H1 (cell line): ENCODE data around the gene DNLZ. TPM values are rescaled to one million over a fixed set of nuclear protein-coding genes. Genes with fewer than 3 reads are reported as not detected.

Experiments
- CTCF ChIA-PET: fragments of 300-600 bp; sonication (Branson Sonifier 250); formaldehyde crosslinking; loops from one replicate; lab custom pipeline; 2021; ENCODE audit not compliant: partially characterized antibody; lab: Charles Lee
- POLR2A ChIA-PET: fragments of 300-600 bp; sonication (Branson Sonifier 250); formaldehyde crosslinking; loops from one replicate; lab custom pipeline; 2021; ENCODE audit warnings: inconsistent platforms; ENCODE audit not compliant: partially characterized antibody; lab: Charles Lee
- DNase-seq, 2 experiments: peaks; one replicate each; pipeline versions ENCODE4 v3.0.0 to v3.0.0-alpha.2; 2010 to 2022; ENCODE audit warnings: low spot score in 2 of 2, low read depth in 1 of 2, mixed read lengths in 1 of 2
- FAIRE-seq: peaks from 2 replicates; lab custom pipeline; 2011; peaks lifted over from hg19 to GRCh38; lab: Jason Lieb, UNC
- H2AFZ ChIP-seq: 2 replicates; pipeline ENCODE4 v1.8.1; 2012; ENCODE audit warnings: low read length, inconsistent platforms
- H2AK5ac ChIP-seq: 2 replicates; pipeline ENCODE4 v1.6.1; 2013; ENCODE audit warnings: low read depth, low read length
- H2BK120ac ChIP-seq: replicated peaks from 2 replicates; pipeline ENCODE3; 2013; ENCODE audit warnings: low read depth, low read length, inconsistent platforms
- H2BK12ac ChIP-seq: 2 replicates; pipeline ENCODE4 v1.6.1; 2013; ENCODE audit warnings: low read depth, low read length
- H2BK15ac ChIP-seq: 2 replicates; pipeline ENCODE4 v1.6.1; 2013; ENCODE audit warnings: low read length
- H2BK20ac ChIP-seq: 2 replicates; pipeline ENCODE4 v1.6.1; 2013; ENCODE audit warnings: low read length
- H2BK5ac ChIP-seq: 2 replicates; pipeline ENCODE4 v1.6.1; 2013; ENCODE audit warnings: low read depth, low read length
- H3K14ac ChIP-seq: 2 replicates; pipeline ENCODE4 v1.6.1; 2013; ENCODE audit warnings: inconsistent platforms; ENCODE audit not compliant: insufficient read length
- H3K18ac ChIP-seq: 2 replicates; pipeline ENCODE4 v1.6.1; 2013; ENCODE audit warnings: low read length; ENCODE audit errors: extremely low read depth
- H3K23ac ChIP-seq: 2 replicates; pipeline ENCODE4 v1.6.1; 2013; ENCODE audit warnings: inconsistent platforms; ENCODE audit not compliant: insufficient read length
- H3K23me2 ChIP-seq: 2 replicates; pipeline ENCODE4 v1.6.1; 2013; ENCODE audit warnings: low read depth, low read length
- H3K27ac ChIP-seq: 2 replicates; pipeline ENCODE4 v1.6.1; 2011; ENCODE audit warnings: low read depth, low read length, inconsistent platforms
- H3K27me3 ChIP-seq, 4 experiments: replicated peaks in 1 of 4; 1 replicate in 1 of 4; 2 replicates in 3 of 4; pipeline versions ENCODE4 v1.6.1 to v1.8.1; 2011 to 2013; ENCODE audit warnings: low read length in 3 of 4, mild to moderate bottlenecking in 3 of 4, inconsistent platforms in 2 of 4, mixed read lengths in 2 of 4, moderate library complexity in 1 of 4; ENCODE audit not compliant: control insufficient read depth in 3 of 4, insufficient read depth in 3 of 4; ENCODE audit errors: extremely low read depth in 1 of 4
- H3K36me3 ChIP-seq, 4 experiments: 2 replicates each; pipeline versions ENCODE4 v1.6.1 to v1.8.1; 2011 to 2013; ENCODE audit warnings: mild to moderate bottlenecking in 4 of 4, low read length in 3 of 4, moderate library complexity in 2 of 4, control low read depth in 1 of 4, inconsistent platforms in 1 of 4; ENCODE audit not compliant: insufficient read depth in 4 of 4, control insufficient read depth in 2 of 4
- H3K4ac ChIP-seq: replicated peaks from 2 replicates; pipeline ENCODE3; 2013; ENCODE audit warnings: low read length, low read depth, mixed read lengths, inconsistent platforms; ENCODE audit not compliant: insufficient read length
- H3K4me1 ChIP-seq, 4 experiments: replicated peaks in 1 of 4; 1 replicate in 1 of 4; 2 replicates in 3 of 4; pipeline versions ENCODE4 v1.6.1 to v1.8.1; 2011 to 2013; ENCODE audit warnings: low read length in 3 of 4, inconsistent platforms in 2 of 4, mixed read lengths in 1 of 4; ENCODE audit not compliant: insufficient read depth in 4 of 4, control insufficient read depth in 3 of 4
- H3K4me2 ChIP-seq, 2 experiments: 2 replicates each; pipeline versions ENCODE4 v1.6.1 to v1.8.1; 2011 to 2013; ENCODE audit warnings: low read depth in 2 of 2, low read length in 2 of 2, control low read depth in 1 of 2, inconsistent platforms in 1 of 2, mild to moderate bottlenecking in 1 of 2; ENCODE audit not compliant: insufficient read depth in 1 of 2
- H3K4me3 ChIP-seq, 4 experiments: fragments of 200-600, 300-600 bp in 1 of 4; sonication (generic), shearing (Covaris generic), sonication (Bioruptor Twin) in 1 of 4; 2 replicates each; pipeline versions ENCODE4 v1.5.1 to v1.8.1; 2011 to 2016; ENCODE audit warnings: low read length in 4 of 4, low read depth in 3 of 4, control low read depth in 2 of 4, inconsistent platforms in 2 of 4, mild to moderate bottlenecking in 2 of 4, mixed read lengths in 1 of 4, moderate library complexity in 1 of 4; ENCODE audit not compliant: insufficient read depth in 2 of 4; ENCODE audit errors: extremely low read depth in 1 of 4
- H3K56ac ChIP-seq: replicated peaks from 2 replicates; pipeline ENCODE3; 2013; ENCODE audit warnings: low read depth, mild to moderate bottlenecking, mixed read lengths, low read length, inconsistent platforms; ENCODE audit not compliant: insufficient read length
- H3K79me1 ChIP-seq: 2 replicates; pipeline ENCODE4 v1.6.1; 2013; ENCODE audit warnings: low read depth, low read length, control low read depth
- H3K79me2 ChIP-seq, 2 experiments: 2 replicates each; pipeline versions ENCODE4 v1.6.1 to v1.8.1; 2012 to 2013; ENCODE audit warnings: low read length in 2 of 2, mild to moderate bottlenecking in 2 of 2, inconsistent platforms in 1 of 2; ENCODE audit not compliant: insufficient read depth in 2 of 2, control insufficient read depth in 1 of 2
- H3K9ac ChIP-seq, 4 experiments: replicated peaks in 1 of 4; 1 replicate in 1 of 4; 2 replicates in 3 of 4; pipeline versions ENCODE4 v1.6.1 to v1.8.1; 2011 to 2013; ENCODE audit warnings: low read depth in 3 of 4, low read length in 3 of 4, control low read depth in 2 of 4, mild to moderate bottlenecking in 2 of 4, moderate library complexity in 2 of 4, inconsistent platforms in 1 of 4; ENCODE audit errors: extremely low read depth in 1 of 4
- H3K9me3 ChIP-seq, 2 experiments: 2 replicates each; pipeline versions ENCODE4 v1.6.1 to v1.8.1; 2012 to 2013; ENCODE audit warnings: mild to moderate bottlenecking in 2 of 2, moderate library complexity in 2 of 2, control low read depth in 1 of 2, inconsistent platforms in 1 of 2, low read depth in 1 of 2, low read length in 1 of 2, mixed read lengths in 1 of 2; ENCODE audit not compliant: insufficient read depth in 2 of 2
- H4K20me1 ChIP-seq, 2 experiments: replicated peaks in 1 of 2; 2 replicates each; pipeline versions ENCODE3 to v1.8.1; 2011 to 2013; ENCODE audit warnings: inconsistent platforms in 2 of 2, low read length in 2 of 2, mild to moderate bottlenecking in 1 of 2; ENCODE audit not compliant: insufficient read depth in 2 of 2, control insufficient read depth in 1 of 2
- H4K5ac ChIP-seq: 2 replicates; pipeline ENCODE4 v1.6.1; 2013; ENCODE audit warnings: low read length, low read depth, mixed read lengths, inconsistent platforms; ENCODE audit not compliant: insufficient read length
- H4K8ac ChIP-seq: 2 replicates; pipeline ENCODE4 v1.8.0; 2013; ENCODE audit warnings: mild to moderate bottlenecking, moderate library complexity, low read length, inconsistent platforms; ENCODE audit not compliant: insufficient read depth; ENCODE audit errors: extremely low read depth
- H4K91ac ChIP-seq: replicated peaks from 2 replicates; pipeline ENCODE3; 2013; ENCODE audit warnings: low read length, mixed read lengths, inconsistent platforms; ENCODE audit not compliant: insufficient read length
- RXRA ChIP-seq: IDR thresholded peaks from 2 replicates; pipeline ENCODE4 v1.6.1; 2011; ENCODE audit warnings: low read depth, mild to moderate bottlenecking, low read length, moderate library complexity; ENCODE audit not compliant: insufficient read depth
- WGBS, 2 experiments: shearing (Covaris generic) in 1 of 2; methylation state at CpG; one replicate each; pipeline versions ENCODE4 v1.1.6 to v1.1.7; 2013 to 2015; ENCODE audit warnings: low lambda C conversion rate in 2 of 2, mixed read lengths in 2 of 2, inconsistent platforms in 1 of 2, low coverage in 1 of 2, missing lambda C conversion rate in 1 of 2; ENCODE audit not compliant: insufficient replicate concordance in 2 of 2, insufficient coverage in 1 of 2, insufficient read length in 1 of 2; ENCODE audit errors: extremely low coverage in 1 of 2, missing lambda C conversion rate in 1 of 2; 5-methylcytosine and 5-hydroxymethylcytosine counted together
- polyA plus RNA-seq, 7 experiments: library from polyadenylated mRNA; depleted of rRNA in 3 of 7; stranded (reverse) in 5 of 7; unstranded in 2 of 7; fragments of >200 nt in 5 of 7; fragments of 200-250 nt in 2 of 7; gene quantifications; 1 replicate in 5 of 7; 2 replicates in 1 of 7; 4 replicates in 1 of 7; pipeline versions ENCODE4 v1.2.1 to v1.2.3, GENCODE V29; 2011 to 2013; ENCODE audit warnings: missing spikeins in 2 of 7, mixed read lengths in 2 of 7
- total RNA-seq: library from RNA; stranded (reverse); fragmentation: NEBNext Ultra II Directional; extraction: Animal tissue kit (Norgen Biotek cat#: 25700); gene quantifications from 2 replicates; pipeline ENCODE4 v1.2.1, GENCODE V29; 2021

Gene DNLZ
- total and polyA plus RNA-seq, 2 of the 8 experiments (the other 6 are each of a cell fraction or from before 2014, with no cell fraction given) = 11.6 to 17.9 TPM

GRCh38 chr9:136387217-136387616, 23.7 kb upstream of the DNLZ start:
- Histone ChIP-seq H2BK20ac (no peak overlapping the region), H3K36me3 (peaks cover 16 to 69% (median 51%) of the 10 kb centered on the region in 4 experiments), H3K27me3 (no peaks in the 10 kb centered on the region), H3K79me2 (no peaks in the 10 kb centered on the region; a peak in 1 of 4 replicates), H3K56ac (no peak overlapping the region), H4K8ac (no peak overlapping the region), H3K9me3 (no peaks in the 10 kb centered on the region), H3K27ac (no peak overlapping the region), H3K23ac (no peak overlapping the region), H2BK12ac (no peak overlapping the region), H2BK120ac (no peak overlapping the region), H4K91ac (no peak overlapping the region), H2BK15ac (no peak overlapping the region), H2AFZ (no peak overlapping the region), H3K9ac (no peak overlapping the region), H2BK5ac (no peak overlapping the region), H4K5ac (no peak overlapping the region), H4K20me1 (peaks cover 4 to 15% of the 10 kb centered on the region in 2 experiments), H3K18ac (no peak overlapping the region), H3K4me2 (no peak overlapping the region), H3K79me1 (no peaks in the 10 kb centered on the region; the same call in 1 of the 2 replicates), H2AK5ac (no peak overlapping the region), H3K14ac (no peak overlapping the region), H3K4ac (no peak overlapping the region), H3K4me3 (no peak overlapping the region), H3K23me2 (no peaks in the 10 kb centered on the region), H3K4me1 (no peaks in the 10 kb centered on the region)
- DNase-seq (no peak), FAIRE-seq (no peak)
- ChIA-PET POLR2A (interaction anchor here (1.4 to 14.0 kb wide), 4 partner anchors 9 to 21 kb away, joined by 3 to 139 read pairs (median 8); partner anchors contain the start of gene SNAPC4), CTCF (interaction anchor here (1.2 to 4.7 kb wide), 5 partner anchors 11 to 74 kb away, joined by 3 to 26 read pairs (median 3); partner anchors contain the start of gene SNAPC4)
- whole genome bisulfite sequencing, 2 experiments = 96% methylated on average over 13 of the region's 19 CpGs; no CpG with 5 or more reads in 1 of the 2 experiments
- TF ChIP-seq RXRA = no peak
